Limb (tissue), 2 donors: ENCODE results near the gene RNASE13.

ENCODE experiments used
- DNase-seq, 2 donors: peaks; one replicate each; pipeline ENCODE4 v3.0.0-alpha.2; 2016; ENCODE audit errors: extremely low spot score in 2 of 2

RNASE13 gene

DNA sequence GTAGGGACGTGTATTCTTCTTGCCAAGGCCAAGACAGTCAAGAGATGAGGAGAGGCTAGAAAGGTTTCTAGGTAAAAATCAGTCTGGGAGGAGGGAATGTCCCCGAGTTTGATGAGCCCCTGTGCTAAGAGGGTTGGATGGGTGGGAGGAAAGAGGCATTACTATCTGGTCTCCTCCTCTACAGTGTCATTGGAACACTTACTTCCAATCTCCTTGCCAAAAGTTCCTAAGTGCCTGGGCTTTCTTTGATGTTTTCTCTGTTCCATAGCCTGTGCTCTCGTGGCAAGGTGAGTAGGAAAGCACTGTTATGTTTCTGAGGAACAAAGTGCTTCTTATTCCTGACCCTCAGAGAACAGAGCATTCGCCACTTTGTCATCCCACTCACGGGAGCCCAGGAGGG lies at the start of gene RNASE13:
RNASE13 (minus strand) TSS at position 101 of the 400 bp plus-strand sequence. CDS start 519 bp downstream, outside the sequence.
- no peak for DNase-seq

DNA sequence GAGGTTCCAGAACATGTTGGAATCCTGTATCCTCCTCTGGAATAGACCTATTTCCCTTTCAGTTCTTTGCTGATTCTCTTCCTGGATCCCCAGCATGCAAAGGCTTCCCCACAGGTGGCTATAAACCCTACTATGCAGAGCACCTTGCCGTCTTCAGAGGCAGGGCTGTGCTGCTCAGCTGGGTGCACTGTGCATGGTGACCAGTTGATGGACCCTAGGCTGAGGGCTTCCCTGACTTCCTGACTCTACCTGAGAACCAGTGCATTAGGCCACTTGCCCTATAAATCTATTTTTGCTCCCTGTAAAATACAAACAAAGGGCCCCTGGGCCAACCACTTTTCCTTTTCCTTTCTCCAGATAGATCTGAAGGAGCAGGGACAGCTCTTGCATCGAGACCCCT lies 49.8 kb upstream of the RNASE13 start:
- no peak for DNase-seq

GRCh38 chr14:21083565-21084325 lies 49.1 kb upstream of the RNASE13 start:
- no peak for DNase-seq

DNA sequence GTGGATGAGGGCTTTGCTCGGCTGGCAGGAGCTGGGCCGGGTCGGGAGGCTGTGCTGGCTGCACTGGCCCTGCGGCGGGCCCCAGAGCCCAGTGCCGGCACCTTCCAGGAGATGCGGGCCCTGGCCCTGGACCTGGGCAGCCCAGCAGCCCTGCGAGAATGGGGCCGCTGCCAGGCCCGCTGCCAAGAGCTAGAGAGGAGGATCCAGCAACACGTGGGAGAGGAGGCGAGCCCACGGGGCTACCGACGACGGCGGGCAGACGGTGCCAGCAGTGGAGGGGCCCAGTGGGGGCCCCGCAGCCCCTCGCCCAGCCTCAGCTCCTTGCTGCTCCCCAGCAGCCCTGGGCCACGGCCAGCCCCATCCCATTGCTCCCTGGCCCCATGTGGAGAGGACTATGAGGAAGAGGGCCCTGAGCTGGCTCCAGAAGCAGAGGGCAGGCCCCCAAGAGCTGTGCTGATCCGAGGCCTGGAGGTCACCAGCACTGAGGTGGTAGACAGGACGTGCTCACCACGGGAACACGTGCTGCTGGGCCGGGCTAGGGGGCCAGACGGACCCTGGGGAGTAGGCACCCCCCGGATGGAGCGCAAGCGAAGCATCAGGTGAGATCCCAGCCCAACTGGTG lies 47.0 kb upstream of the RNASE13 start:
- DNase-seq = no peak

- no peak for DNase-seq
These were observed 44.1 kb upstream of the RNASE13 start for GRCh38 chr14:21078726-21079125.

DNA sequence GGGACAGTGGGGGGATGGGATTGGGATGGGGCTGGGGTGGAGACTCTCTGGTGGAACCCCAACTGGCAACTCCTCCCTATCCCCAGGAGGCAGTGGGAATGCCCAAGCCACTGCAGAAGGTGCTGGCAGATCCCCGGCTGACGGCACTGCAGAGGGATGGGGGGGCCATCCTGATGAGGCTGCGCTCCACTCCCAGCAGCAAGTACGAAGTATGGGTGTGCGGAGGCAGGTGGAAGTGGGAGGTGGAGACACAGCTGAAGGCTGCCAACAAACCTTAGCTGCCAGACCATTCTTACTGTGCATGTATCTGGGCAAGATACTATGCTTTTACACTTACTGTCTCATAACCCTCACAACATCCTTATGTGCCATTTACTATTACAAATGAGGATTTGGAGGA lies 43.7 kb upstream of the RNASE13 start:
- DNase-seq = no peak

DNA sequence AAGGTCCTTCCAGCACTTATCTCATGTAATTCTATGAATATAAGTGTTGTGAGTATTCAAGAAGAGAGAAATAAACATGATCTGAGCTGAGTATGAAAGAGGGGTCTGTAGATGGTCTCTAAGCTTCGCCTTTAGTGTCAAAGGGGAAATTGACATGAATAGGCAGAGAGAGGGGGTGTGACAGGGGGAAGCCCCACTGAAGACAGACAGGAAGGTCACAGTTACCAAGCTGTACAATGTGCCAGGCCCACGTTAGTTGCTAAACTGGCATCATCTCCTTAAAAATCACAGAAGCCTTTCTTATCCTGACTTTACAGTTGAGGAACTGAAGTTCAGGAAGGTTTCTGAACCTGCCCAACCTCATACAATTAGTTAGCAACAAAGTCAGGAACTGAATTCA lies 43.1 kb upstream of the RNASE13 start:
- no peak for DNase-seq

- DNase-seq = no peak
These were observed 41.3 kb upstream of the RNASE13 start for GRCh38 chr14:21075719-21076437.

DNA sequence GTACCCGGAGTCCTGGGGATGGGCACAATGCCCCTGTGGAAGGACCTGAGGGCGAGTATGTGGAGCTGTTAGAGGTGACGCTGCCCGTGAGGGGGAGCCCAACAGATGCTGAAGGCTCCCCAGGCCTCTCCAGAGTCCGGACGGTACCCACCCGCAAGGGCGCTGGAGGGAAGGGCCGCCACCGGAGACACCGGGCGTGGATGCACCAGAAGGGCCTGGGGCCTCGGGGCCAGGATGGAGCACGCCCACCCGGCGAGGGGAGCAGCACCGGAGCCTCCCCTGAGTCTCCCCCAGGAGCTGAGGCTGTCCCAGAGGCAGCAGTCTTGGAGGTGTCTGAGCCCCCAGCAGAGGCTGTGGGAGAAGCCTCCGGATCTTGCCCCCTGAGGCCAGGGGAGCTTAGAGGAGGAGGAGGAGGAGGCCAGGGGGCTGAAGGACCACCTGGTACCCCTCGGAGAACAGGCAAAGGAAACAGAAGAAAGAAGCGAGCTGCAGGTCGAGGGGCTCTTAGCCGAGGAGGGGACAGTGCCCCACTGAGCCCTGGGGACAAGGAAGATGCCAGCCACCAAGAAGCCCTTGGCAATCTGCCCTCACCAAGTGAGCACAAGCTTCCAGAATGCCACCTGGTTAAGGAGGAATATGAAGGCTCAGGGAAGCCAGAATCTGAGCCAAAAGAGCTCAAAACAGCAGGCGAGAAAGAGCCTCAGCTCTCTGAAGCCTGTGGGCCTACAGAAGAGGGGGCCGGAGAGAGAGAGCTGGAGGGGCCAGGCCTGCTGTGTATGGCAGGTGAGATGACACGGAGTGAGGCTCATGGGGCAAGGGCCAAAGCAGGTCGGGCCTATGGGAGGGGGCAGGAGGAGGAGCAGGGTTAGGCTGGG lies 40.0 kb upstream of the RNASE13 start:
- DNase-seq = no peak

DNA sequence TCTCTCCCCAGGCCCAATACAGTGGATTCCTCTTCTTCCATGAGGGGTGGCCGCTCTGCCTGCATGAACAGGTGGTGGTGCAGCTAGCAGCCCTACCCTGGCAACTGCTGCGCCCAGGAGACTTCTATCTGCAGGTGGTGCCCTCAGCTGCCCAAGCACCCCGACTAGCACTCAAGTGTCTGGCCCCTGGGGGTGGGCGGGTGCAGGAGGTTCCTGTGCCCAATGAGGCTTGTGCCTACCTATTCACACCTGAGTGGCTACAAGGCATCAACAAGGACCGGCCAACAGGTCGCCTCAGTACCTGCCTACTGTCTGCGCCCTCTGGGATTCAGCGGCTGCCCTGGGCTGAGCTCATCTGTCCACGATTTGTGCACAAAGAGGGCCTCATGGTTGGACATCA lies 39.3 kb upstream of the RNASE13 start:
- DNase-seq = no peak

DNA sequence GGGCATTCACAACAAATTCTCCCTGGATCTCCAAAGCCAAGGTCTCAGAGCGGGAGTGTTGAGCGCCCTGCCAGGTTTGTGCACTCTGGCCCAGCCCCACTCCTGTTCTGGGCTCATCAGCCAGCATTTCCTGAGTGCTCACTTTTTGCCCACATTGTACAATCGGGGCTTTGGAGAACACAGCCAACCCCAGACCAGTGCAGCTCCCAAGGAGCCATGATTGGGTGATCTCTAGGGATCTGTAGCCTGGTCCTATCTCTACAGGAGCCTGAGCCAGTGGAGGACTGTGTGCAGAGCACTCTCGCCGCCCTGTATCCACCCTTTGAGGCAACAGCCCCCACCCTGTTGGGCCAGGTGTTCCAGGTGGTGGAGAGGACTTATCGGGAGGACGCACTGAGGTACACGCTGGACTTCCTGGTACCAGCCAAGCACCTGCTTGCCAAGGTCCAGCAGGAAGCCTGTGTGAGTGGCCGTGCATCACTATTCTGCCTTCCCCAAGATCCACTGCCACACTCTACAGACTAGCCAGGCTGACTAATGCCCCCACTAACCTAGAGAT lies 38.3 kb upstream of the RNASE13 start:
- no peak for DNase-seq

GRCh38 chr14:21072031-21072473 lies 37.4 kb upstream of the RNASE13 start:
- no peak for DNase-seq

GRCh38 chr14:21071225-21072030 lies 36.8 kb upstream of the RNASE13 start:
- DNase-seq = peak; percentile 93 to 94

DNA sequence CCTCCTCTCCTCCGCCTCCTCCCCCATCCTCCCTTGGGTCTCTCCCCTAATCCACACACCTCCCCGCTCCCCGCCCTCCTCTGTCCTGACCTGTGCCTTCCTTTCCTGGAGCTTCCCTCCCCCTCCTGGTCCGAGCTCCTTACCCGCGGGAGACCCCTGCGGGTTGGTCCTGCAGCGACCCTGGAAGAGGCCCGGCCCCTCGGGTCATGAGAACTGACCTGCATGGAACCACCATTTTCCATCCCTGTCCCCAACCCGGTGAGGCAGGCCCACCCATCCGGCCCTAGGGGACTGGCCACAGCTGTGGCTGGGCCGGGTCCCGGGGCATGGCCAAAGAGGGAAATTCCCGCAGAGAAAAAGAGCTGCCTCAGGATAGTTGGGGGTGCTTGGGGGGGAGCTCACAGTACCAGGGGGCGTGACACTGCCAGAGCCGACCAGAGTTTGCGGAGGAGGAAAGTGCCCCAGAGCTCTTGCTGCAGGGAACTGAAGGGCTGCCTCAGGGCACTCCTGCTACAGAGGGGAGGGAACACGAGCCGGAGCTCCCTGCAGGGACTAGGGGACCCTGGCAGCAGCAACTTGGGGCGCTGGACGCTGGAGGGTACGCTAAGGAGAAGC lies 36.1 kb upstream of the RNASE13 start:
- peak; percentile 34 to 77 for DNase-seq

- DNase-seq = peak in 1 of 2 donors; percentile 57
These were observed 35.5 kb upstream of the RNASE13 start, which contains the start of gene ARHGEF40 for GRCh38 chr14:21070083-21070609. Gene ARHGEF40, plus strand, starts transcription at chr14:21070304. Its CDS starts 93 bp downstream, at chr14:21070397.

DNA sequence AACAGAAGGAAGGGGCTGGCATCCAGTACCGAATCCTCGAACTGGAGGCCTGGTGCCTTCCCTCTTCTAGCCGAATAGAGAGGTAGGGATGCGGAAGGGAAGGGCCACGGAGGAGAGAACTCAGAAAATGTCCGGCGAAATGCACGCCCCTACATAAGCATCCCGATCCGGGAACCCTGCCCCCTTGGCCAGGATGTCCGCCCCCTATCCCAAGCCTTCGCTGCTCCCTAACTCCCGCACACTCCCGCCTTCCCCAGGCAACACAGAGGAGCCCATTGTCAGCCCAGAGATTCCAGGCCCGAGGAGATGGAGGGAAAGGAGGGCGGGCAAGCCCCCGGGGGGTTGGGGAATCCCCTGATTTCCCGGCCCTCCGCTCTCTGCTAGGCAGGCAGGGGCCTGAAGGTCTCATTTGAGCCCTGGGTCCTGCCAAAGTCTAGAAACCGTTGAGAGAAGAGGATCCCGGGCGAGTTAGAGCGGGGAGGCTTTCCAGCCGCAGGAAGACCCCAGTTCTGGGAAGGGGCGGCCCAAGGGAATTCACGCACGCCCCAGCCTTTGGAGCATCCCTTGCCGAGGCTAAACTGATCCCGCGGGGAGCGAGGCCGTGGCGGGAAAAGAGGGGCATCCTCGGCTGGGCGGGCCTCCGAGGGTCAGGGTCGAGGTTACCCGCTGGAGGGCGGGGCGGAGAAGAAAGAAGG lies 34.9 kb upstream of the RNASE13 start:
- DNase-seq = peak; percentile 64 to 87

DNA sequence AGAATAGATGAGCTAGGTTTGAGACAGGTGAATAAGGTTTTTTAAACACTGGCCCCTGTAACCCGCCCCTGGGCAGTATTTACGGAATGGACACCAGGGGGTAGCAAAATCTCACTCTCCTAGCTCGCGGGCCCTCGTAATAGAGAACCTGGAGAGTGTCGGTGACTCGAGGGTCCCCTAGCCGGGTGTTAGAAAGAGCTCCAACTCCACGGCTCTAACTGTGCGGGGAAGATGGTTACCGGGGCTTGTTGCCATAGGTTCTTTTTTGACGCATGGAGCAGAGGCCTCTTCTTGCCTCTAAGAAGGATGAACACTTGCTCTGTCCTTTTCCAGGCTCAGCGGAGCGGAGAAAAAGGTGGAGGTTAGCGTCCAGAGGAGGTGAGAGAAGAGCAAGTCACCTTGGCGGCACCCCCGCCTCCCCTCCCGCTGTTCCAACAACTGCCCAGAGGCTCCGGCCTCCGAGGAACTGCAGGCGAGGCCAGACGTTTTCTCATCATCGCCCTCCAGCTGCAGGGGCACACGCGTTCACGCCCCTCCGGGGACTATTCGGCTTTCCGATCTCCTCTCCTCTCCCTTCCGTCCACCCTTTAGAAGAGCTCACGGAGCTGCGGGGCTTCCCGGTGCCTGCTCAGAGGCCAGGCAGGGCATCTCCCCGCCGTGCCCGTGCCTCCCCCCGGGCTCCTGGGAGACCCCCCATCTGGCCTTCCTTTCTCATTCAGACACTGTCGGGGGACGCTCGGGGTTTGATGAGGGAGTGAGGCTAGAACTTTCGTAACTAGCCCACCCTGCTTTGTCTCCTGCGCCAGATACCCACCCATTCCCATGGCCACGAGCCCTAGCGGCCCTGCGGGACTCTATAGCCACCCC lies 34.1 kb upstream of the RNASE13 start:
- DNase-seq = peak; percentile 72 to 82
